C4-2B (cell line): ENCODE measurements around the gene DCTPP1.

Experiments
- CTCF ChIP-seq: fragments of 450-650 bp; conservative IDR thresholded peaks from 2 replicates; pipeline ENCODE4 v1.5.1; 2017; ENCODE audit warnings: mild to moderate bottlenecking
- ZFX ChIP-seq: fragments of 450-650 bp; IDR thresholded peaks from 2 replicates; pipeline ENCODE4 v1.6.1; 2017

- peak; percentile 89 for TF ChIP-seq CTCF
- TF ChIP-seq ZFX: peak; percentile 63
These were observed 34.5 kb downstream of the DCTPP1 start, which contains the start of gene ZNF48 for GRCh38 chr16:30395155-30395991.
